Astrocyte of the spinal cord (primary cell): ENCODE measurements around the gene CYLD.

Experiments
- DNase-seq: peaks from one replicate; pipeline ENCODE4 v3.0.0; 2011; ENCODE audit warnings: low read depth, low spot score
- H3K4me3 ChIP-seq: 2 replicates; pipeline ENCODE4 v1.5.1; 2011; ENCODE audit warnings: low read depth, mild to moderate bottlenecking, low read length, moderate library complexity
- in situ Hi-C: cut with HindIII; loops from 2 replicates; pipeline ENCODE4 v1.10.0; 2017; ENCODE audit warnings: low sequenced_read_pairs
- TF ChIP-seq, protein P1 (sequence below): IDR thresholded peaks from 2 replicates; pipeline ENCODE4 v1.5.1; 2012; ENCODE audit warnings: low read depth, mild to moderate bottlenecking, low read length, inconsistent platforms

Gene CYLD

DNA sequence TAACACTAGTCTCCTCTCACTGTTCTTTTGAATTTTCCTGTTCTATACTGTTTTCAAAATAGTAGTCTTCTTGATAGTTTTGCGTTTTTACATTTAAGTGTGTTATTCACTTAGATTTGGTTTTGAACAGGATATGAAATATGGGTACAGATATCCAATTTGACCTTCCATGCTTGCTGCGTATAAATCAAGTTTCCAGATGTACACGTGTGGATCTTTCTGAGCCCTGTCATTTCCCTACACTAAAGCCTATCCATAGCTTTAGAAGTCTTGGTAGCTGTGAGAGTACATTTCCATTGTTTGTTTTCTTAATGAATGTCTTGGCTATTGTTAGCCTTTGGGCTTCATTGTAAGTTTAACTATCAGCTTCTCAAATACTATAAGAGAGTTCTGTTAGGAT is 20.4 kb downstream of the CYLD start:
- no peak overlapping the region for H3K4me3 ChIP-seq
- DNase-seq = no peak
- TF ChIP-seq, protein P1, sequence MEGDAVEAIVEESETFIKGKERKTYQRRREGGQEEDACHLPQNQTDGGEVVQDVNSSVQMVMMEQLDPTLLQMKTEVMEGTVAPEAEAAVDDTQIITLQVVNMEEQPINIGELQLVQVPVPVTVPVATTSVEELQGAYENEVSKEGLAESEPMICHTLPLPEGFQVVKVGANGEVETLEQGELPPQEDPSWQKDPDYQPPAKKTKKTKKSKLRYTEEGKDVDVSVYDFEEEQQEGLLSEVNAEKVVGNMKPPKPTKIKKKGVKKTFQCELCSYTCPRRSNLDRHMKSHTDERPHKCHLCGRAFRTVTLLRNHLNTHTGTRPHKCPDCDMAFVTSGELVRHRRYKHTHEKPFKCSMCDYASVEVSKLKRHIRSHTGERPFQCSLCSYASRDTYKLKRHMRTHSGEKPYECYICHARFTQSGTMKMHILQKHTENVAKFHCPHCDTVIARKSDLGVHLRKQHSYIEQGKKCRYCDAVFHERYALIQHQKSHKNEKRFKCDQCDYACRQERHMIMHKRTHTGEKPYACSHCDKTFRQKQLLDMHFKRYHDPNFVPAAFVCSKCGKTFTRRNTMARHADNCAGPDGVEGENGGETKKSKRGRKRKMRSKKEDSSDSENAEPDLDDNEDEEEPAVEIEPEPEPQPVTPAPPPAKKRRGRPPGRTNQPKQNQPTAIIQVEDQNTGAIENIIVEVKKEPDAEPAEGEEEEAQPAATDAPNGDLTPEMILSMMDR = no peak
- in situ Hi-C loops = no loop called here

DNA sequence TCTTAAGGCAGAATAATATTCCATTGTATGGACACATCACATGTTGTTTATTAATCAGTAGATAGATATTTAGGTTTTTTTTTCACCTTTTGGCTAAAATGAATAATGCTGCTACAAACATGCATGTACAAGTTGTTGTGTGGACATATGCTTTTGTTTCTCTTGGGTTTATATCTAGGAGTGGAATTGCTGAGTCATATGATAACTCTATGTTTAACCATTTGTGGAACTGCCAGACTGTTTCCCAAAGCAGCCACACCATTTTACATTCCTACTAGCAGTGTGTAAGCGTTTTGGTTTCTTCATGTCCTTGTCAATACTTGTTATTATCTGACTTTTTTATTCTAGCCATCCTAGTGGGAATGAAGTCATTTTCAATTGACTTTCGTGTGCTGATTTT is 21.3 kb downstream of the CYLD start:
- in situ Hi-C loops = no loop called here
- no peak overlapping the region for H3K4me3 ChIP-seq
- TF ChIP-seq, protein P1 = no peak
- no peak for DNase-seq

DNA sequence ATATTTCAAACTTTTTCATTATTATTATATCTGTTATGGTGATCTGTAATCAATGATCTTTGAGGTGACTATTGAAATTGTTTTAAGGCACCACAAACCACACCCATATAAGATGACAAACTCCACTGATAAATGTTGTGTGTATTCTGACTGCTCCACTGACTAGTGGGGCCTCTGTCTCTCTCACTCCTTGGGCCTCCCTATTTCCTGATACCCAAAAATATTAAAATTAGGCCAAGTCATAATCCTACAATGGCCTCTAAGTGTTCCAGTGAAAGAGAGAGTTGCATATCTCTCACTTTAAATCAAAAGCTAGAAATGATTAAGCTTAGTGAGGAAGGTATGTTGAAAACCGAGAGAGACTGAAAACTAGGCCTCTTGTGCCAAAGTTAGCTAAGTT is 23.4 kb downstream of the CYLD start:
- TF ChIP-seq, protein P1 = no peak
- H3K4me3 ChIP-seq = no peak overlapping the region
- in situ Hi-C loops = no loop called here

DNA sequence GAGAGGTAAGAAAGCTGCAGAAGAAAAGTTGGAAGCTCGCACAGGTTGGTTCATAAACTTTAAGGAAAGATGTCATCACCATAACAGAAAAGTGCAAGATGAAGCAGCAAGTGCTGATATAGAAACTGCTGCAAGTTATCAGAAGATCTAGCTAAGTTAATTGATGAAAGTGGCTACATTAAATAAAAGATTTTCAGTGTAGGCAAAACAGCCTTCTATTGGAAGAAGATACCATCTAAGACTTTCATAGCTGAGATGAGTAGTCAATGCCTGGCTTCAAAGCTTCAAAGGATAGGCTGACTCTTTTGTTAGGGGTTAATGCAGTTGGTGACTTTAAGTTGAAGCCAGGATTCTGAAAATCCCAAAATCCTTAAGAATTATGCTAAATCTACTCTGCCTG is 24.0 kb downstream of the CYLD start:
- DNase-seq = no peak
- in situ Hi-C loops = no loop called here
- H3K4me3 ChIP-seq = no peak overlapping the region
- TF ChIP-seq, protein P1 = no peak

More for the DNA sequence above, 23.4 kb downstream of the CYLD start:
- DNase-seq = no peak

DNA sequence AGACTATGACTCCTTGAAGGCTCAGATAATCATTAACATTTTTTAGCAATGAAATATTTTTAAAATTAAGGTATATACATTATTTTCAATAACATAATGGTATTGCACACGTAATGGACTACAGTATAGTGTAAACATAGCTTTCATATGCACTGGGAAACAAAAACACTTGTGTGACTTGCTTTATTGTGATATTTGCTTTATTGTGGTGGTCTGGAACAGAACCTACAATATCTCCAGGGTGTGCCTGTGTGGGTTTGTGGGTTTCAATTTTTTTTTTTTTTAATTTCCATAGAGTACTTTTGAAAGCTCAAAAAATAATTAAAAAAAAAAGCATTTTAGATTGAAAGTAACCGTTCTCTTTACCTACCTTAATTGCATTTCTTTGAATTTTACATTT is 25.3 kb downstream of the CYLD start:
- DNase-seq = no peak
- in situ Hi-C loops = no loop called here
- TF ChIP-seq, protein P1 = no peak
- no peak overlapping the region for H3K4me3 ChIP-seq

DNA sequence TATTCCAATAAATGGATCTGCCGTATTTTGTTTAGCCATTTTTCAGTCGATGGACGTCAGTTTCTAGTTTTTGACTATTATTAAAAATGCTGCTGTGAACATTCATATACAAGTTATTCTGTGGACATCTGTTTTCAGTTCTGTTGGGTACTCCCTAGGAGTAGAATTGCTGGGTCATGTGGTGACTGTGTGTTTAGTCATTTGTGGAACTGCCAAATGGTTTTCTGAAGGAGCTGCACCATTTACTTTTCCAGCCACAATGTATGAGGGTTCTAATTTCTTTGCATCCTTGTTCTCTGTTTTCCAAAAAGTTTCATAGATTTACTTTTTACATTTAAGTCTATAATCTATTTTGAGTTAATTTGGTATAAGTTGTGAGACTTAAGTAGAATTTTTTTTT is 29.5 kb downstream of the CYLD start:
- in situ Hi-C loops = no loop called here
- peak; percentile 79 for DNase-seq
- no peak overlapping the region for H3K4me3 ChIP-seq
- TF ChIP-seq, protein P1 = no peak

DNA sequence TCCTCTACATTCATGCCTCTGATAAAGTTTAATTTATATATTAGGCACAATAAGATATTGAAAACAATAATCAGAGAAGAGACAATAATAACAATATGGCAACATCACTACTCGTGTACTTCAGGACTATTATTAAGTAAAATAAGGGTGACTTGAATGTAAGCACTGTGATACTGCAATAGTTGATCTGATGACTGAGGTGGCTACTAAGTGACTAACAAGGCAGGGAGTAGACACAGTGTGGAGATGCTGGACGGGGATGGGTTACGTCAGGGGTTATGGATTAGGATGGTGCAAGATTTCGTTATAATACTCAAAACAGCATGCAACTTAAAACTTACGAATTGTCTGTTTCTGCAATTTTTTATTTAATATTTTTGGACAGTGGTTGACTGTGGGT is 32.5 kb downstream of the CYLD start:
- in situ Hi-C loops = no loop called here
- no peak for DNase-seq
- H3K4me3 ChIP-seq = no peak overlapping the region
- TF ChIP-seq, protein P1 = no peak
